NCI-H128 (cell line): ENCODE data around the gene POLD1.

ENCODE experiments used
- DNase-seq: peaks from one replicate; lab custom pipeline; 2025; ENCODE audit not compliant: unreplicated experiment; lab: John Stamatoyannopoulos, UW

Gene POLD1

DNA sequence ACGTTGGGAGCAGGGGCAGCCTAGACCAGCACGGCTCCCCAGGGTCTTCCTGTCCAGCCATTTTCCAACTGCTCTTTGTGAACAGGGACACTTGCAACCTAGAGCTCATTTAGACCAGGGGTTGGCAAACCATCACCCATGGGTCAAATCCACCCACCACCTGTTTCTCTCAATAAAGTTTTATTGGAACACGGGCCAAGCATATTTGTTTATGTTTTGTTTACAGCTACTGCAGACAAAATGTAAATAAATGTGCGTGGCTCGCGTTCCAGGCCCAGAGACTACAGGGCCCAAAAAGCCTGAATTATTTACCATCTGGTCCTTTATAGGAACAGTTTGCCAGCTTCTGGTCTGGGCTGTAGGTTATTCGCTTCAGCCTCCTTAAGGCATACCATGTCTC, 78.8 kb downstream of the POLD1 start:
- DNase-seq: no peak

DNA sequence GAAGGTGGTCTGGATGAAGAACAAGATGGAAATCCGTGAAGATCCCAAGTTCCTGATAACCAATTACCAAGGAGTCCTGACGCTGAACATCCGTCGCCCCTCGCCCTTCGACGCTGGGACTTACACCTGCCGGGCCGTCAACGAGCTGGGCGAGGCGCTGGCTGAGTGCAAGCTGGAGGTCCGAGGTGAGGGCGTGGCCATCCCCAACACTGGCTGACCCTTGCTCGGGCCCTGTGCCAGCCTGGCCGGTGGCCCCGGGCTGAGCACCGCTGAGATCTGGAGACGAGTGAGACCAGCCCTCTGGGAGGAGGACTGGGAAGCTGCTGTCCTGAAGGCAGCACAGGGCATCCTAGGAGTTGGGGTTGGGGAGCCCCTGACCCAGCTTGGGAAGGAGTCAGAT, 80.2 kb downstream of the POLD1 start:
- DNase-seq: no peak

DNA sequence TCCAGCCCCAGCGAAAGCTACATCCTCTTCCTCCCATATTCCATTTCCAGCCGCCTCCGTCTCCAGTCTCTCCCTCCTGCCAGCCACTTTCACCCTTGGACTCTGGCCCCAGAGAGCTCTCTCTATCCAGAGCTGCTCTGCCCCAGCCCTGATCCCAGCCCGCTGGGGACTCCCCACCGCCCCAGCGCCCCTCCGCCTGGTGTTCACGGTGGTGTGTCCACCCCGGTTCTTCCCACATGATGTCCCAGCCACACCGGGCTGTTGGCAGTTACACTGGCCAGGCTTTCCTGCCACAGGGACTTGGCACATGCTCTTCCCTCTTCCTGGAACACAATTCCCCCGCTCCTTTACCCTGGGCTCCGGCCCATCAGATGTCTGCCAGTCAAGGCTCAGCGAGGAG, 80.9 kb downstream of the POLD1 start:
- no peak for DNase-seq

DNA sequence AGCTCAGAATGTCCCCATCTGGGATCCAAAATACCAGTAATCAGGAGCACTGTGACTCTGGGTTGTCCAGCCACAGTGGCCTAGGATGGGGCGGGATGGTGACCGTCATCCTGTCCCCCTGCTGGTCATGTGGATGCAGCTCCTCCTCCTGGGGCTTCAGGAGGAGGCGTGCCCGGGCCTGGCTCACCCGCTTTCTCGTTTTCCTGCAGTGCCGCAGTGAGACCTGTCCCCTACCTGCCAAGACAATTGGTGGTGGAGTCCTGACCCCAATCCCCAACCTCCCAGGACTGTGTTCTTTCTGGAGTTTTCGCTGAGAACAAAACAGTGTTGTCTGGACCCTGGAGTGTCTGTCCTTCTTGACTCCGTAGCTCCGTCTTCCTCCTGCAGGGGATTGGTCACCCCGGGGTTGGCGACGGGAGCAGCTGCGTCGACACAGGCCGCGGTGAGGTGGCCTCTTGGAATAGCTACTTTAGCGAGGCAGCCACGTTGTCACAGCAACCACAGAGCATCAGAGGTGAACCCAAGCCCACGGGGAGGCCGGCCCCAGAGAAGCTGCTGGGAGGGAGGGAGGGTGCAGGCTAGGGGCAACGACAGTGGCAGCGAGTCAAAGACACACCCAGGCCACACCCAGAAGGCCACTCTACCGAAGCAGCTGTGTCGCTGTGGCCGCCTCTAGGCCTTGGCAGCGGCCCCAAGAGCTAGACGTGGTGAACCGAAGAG, 82.0 kb downstream of the POLD1 start:
- no peak for DNase-seq

DNA sequence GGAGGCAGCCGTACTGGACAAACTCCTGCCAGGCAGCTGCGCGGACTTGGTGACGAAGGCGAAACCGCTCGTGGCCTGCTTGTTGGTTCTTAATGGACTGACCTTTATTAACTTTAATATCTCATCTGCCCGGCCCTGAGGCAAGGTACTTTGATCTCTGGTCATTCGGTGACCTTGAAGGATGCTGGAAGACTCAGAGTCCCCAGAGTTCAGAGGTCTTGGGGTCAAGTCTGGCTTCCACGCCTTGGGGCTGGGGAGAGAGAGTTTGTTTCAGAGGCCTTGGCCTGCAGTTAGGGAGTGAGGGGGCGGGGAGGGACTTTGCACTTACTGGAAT, 82.5 kb downstream of the POLD1 start:
- DNase-seq: no peak

DNA sequence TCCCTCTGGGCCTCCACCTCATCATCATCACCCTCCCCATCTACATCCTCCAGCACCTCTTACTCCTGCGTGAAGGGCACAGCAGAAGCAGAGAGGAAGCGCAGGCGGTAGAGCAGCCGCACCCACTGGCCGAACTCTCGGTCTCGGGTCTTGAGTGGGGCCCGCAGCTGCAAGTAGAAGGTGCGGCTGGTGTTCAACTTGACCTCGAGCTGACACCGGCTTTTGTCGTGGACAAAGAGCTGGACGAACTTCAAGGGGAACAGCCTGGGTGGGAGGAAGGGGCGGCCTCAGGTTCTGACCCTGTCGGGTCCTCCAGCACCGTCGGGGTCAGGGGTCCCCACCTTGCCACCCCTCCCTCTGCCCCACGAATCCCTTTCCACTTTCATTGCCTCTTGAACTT, 83.4 kb downstream of the POLD1 start:
- no peak for DNase-seq
